OCI-LY7 (cell line): ENCODE results near the gene CCDC195. TPM values are rescaled to one million over a fixed set of nuclear protein-coding genes. Genes with fewer than 3 reads are reported as not detected.

ENCODE experiments used
- BruUV-seq: library from RNA; stranded (reverse); fragments of 400-500 nt; replicated peaks from 2 replicates; lab custom pipeline; 2021; lab: Mats Ljungman, UMichigan
- CTCF ChIA-PET: fragments of 300-600 bp; sonication (Branson Sonifier 250); formaldehyde crosslinking; loops from one replicate; lab custom pipeline; 2022; ENCODE audit warnings: antibody characterized with exemption; ENCODE audit not compliant: unreplicated experiment; lab: Charles Lee
- POLR2A ChIA-PET: fragments of 300-600 bp; sonication (Branson Sonifier 250); formaldehyde crosslinking; loops from one replicate; lab custom pipeline; 2022; ENCODE audit warnings: antibody characterized with exemption; lab: Charles Lee
- DNase-seq: peaks from one replicate; pipeline ENCODE4 v3.0.0-alpha.2; 2015; ENCODE audit warnings: low spot score
- H2AFZ ChIP-seq: fragments of 200-600 bp; sonication (generic), shearing (Covaris generic); 2 replicates; pipeline ENCODE4 v1.6.1; 2014; ENCODE audit warnings: mild to moderate bottlenecking, antibody characterized with exemption, low read length, moderate library complexity
- H3K27ac ChIP-seq: fragments of 200-600 bp; sonication (generic); 2 replicates; pipeline ENCODE4 v1.5.1; 2014; ENCODE audit warnings: mixed run types, low read depth, mild to moderate bottlenecking, moderate library complexity, low read length, inconsistent platforms; ENCODE audit not compliant: poor library complexity, severe bottlenecking
- H3K36me3 ChIP-seq: fragments of 200-600 bp; sonication (generic); 2 replicates; pipeline ENCODE4 v1.6.1; 2014; ENCODE audit warnings: mild to moderate bottlenecking, antibody characterized with exemption, low read length, moderate library complexity, mixed read lengths; ENCODE audit not compliant: insufficient read depth
- H3K4me1 ChIP-seq: fragments of 200-600 bp; sonication (generic); 2 replicates; pipeline ENCODE4 v1.5.1; 2014; ENCODE audit warnings: mild to moderate bottlenecking, low read length; ENCODE audit not compliant: insufficient read depth, poor library complexity, severe bottlenecking
- H3K4me2 ChIP-seq: fragments of 200-600 bp; sonication (generic); 2 replicates; pipeline ENCODE4 v1.6.1; 2014; ENCODE audit warnings: mild to moderate bottlenecking, low read length
- H3K4me3 ChIP-seq: fragments of 200-600 bp; sonication (generic); 2 replicates; pipeline ENCODE4 v1.5.1; 2014; ENCODE audit warnings: mild to moderate bottlenecking, low read depth, low read length; ENCODE audit not compliant: poor library complexity, severe bottlenecking
- H3K79me2 ChIP-seq: fragments of 200-600 bp; sonication (generic); 2 replicates; pipeline ENCODE4 v1.6.1; 2016; ENCODE audit warnings: low read depth, mild to moderate bottlenecking, low read length, moderate library complexity, mixed read lengths; ENCODE audit not compliant: insufficient read depth
- H3K9me2 ChIP-seq: fragments of 200-600 bp; sonication (generic); 2 replicates; pipeline ENCODE4 v1.6.1; 2016; ENCODE audit warnings: mild to moderate bottlenecking, low read length, mixed read lengths; ENCODE audit not compliant: insufficient read depth
- H3K9me3 ChIP-seq: fragments of 200-600 bp; sonication (generic); 2 replicates; pipeline ENCODE4 v1.6.1; 2014; ENCODE audit warnings: mild to moderate bottlenecking, mixed run types, low read length, mixed read lengths
- H4K20me1 ChIP-seq: fragments of 200-600 bp; sonication (generic); 2 replicates; pipeline ENCODE4 v1.6.1; 2014; ENCODE audit warnings: mild to moderate bottlenecking, antibody characterized with exemption, low read length, moderate library complexity, mixed read lengths; ENCODE audit not compliant: insufficient read depth
- CTCF ChIP-seq: fragments of 200-600 bp; sonication (generic); conservative IDR thresholded peaks from 2 replicates; pipeline ENCODE4 v1.5.1; 2014; ENCODE audit warnings: mild to moderate bottlenecking, antibody characterized with exemption, low read length, moderate library complexity, mixed read lengths
- EZH2phosphoT487 ChIP-seq: fragments of 200-600 bp; sonication (generic); IDR thresholded peaks from 2 replicates; pipeline ENCODE4 v1.6.1; 2018; ENCODE audit warnings: low read depth, borderline replicate concordance, mild to moderate bottlenecking, mixed run types, antibody characterized with exemption, low read length, moderate library complexity, mixed read lengths
- intact Hi-C: fragments of 100-400 bp; cut with micrococcal nuclease; formaldehyde crosslinking; loops from one replicate; pipeline ENCODE4 v1.10.0; 2022; ENCODE audit not compliant: unreplicated experiment
- total RNA-seq, 2 experiments: library from RNA; depleted of rRNA in 1 of 2; stranded (reverse); fragments of >200 nt in 1 of 2; shearing (Covaris generic) in 1 of 2; gene quantifications; 2 replicates each; pipeline ENCODE4 v1.2.3, GENCODE V29; 2014 to 2022

CCDC195 gene
- total RNA-seq, 2 experiments from 2014 or later = 0.82 to 4.1 TPM

GRCh38 chr2:224659714-224660113 lies 56.5 kb downstream of the CCDC195 start:
- POLR2A ChIA-PET = interaction anchor here (1.7 kb wide), 1 partner anchor 12 kb away, joined by 3 read pairs; no protein-coding TSS in a partner anchor

GRCh38 chr2:224658780-224659405 lies 57.3 kb downstream of the CCDC195 start:
- peaks cover 48% of the 10 kb centered on the region for H3K9me3 ChIP-seq
- no peaks in the 10 kb centered on the region for H4K20me1 ChIP-seq
- BruUV-seq = no TSS peak
- H3K79me2 ChIP-seq = no peaks in the 10 kb centered on the region
- ChIA-PET CTCF (interaction anchor here (1.1 kb wide), 1 partner anchor 12 kb away, joined by 3 read pairs; no protein-coding TSS in a partner anchor), POLR2A (interaction anchor here (0.6 to 1.7 kb wide), 2 partner anchors 12 to 340 kb away, joined by 3 read pairs; no protein-coding TSS in a partner anchor)
- no peak overlapping the region for H3K4me3 ChIP-seq
- H3K4me2 ChIP-seq = no peak overlapping the region
- intact Hi-C loops = loop anchor here (10.0 kb wide), 1 partner anchor 346 kb away; no protein-coding TSS in a partner anchor
- H3K4me1 ChIP-seq = peaks cover 7% of the 10 kb centered on the region
- no peak overlapping the region for H2AFZ ChIP-seq
- H3K36me3 ChIP-seq = peaks cover 12% of the 10 kb centered on the region
- H3K27ac ChIP-seq = no peak overlapping the region
- no peak for DNase-seq
- H3K9me2 ChIP-seq = no peaks in the 10 kb centered on the region
- TF ChIP-seq EZH2phosphoT487 = no peak

More at GRCh38 chr2:224659714-224660113, 56.5 kb downstream of the CCDC195 start:
- CTCF ChIA-PET = interaction anchor here (1.2 kb wide), 1 partner anchor 9 kb away, joined by 3 read pairs; no protein-coding TSS in a partner anchor
- H3K27ac ChIP-seq = no peak overlapping the region
- peaks cover 20% of the 10 kb centered on the region for H3K36me3 ChIP-seq
- H4K20me1 ChIP-seq = no peaks in the 10 kb centered on the region
- H3K4me3 ChIP-seq = peak overlapping the region; percentile 11
- intact Hi-C loops = loop anchor here (10.0 kb wide), 2 partner anchors 295 to 345 kb away; no protein-coding TSS in a partner anchor
- no peak for DNase-seq
- no peaks in the 10 kb centered on the region for H3K9me2 ChIP-seq
- H3K9me3 ChIP-seq = peaks cover 48% of the 10 kb centered on the region
- peak overlapping the region; percentile 35; the same call in 1 of the 2 replicates for H3K4me2 ChIP-seq
- H3K4me1 ChIP-seq = peaks cover 7% of the 10 kb centered on the region
- no peaks in the 10 kb centered on the region for H3K79me2 ChIP-seq
- BruUV-seq = no TSS peak
- no peak for TF ChIP-seq CTCF
- TF ChIP-seq EZH2phosphoT487 = no peak
- H2AFZ ChIP-seq = peak overlapping the region; percentile 72; the same call in 1 of the 2 replicates

- no peak for DNase-seq
- BruUV-seq = no TSS peak
- Histone ChIP-seq H2AFZ (peak overlapping the region; percentile 49; the same call in 1 of the 2 replicates), H3K9me2 (no peaks in the 10 kb centered on the region), H3K9me3 (peaks cover 44% of the 10 kb centered on the region), H4K20me1 (no peaks in the 10 kb centered on the region), H3K4me2 (no peak overlapping the region), H3K79me2 (no peaks in the 10 kb centered on the region), H3K27ac (no peak overlapping the region), H3K4me1 (peaks cover 9% of the 10 kb centered on the region), H3K36me3 (peaks cover 8% of the 10 kb centered on the region; the same call in 1 of the 2 replicates), H3K4me3 (no peak overlapping the region)
- ChIA-PET POLR2A (interaction anchor here (1.0 kb wide), 1 partner anchor 240 kb away, joined by 4 read pairs; no protein-coding TSS in a partner anchor), CTCF (no interaction called here)
- intact Hi-C loops = loop anchor here (10.0 kb wide), 1 partner anchor 347 kb away; no protein-coding TSS in a partner anchor
- TF ChIP-seq EZH2phosphoT487 (no peak), CTCF (no peak)
Measured at GRCh38 chr2:224657349-224657748, 58.8 kb downstream of the CCDC195 start.
